Measurements from ENCODE around the gene VMO1.

The VMO1 gene

GRCh38 chr17:4811471-4811870, 25.3 kb upstream of the VMO1 start:
- Histone ChIP-seq H4K20me1 (ENCODE audit: insufficient read depth, low read length) (no peaks in the 10 kb centered on the region), H3F3A (ENCODE audit: insufficient read depth, low read length) (no peaks in the 10 kb centered on the region), H3K27ac (ENCODE audit: low read length) (no peak overlapping the region), H3K4me3 (ENCODE audit: low read length) (no peak overlapping the region), H3K9me2 (replicated peaks; ENCODE audit: insufficient read depth, low read length) (no peaks in the 10 kb centered on the region), H3K9me3 (replicated peaks; ENCODE audit: insufficient read depth, low read length) (no peaks in the 10 kb centered on the region), H2AFZ (ENCODE audit: low read length) (no peak overlapping the region), H3K9ac (ENCODE audit: low read length) (no peak overlapping the region), H3K4me1 (ENCODE audit: low read length) (no peaks in the 10 kb centered on the region), H3K79me2 (ENCODE audit: low read length) (no peaks in the 10 kb centered on the region), H3K27me3 (replicated peaks; ENCODE audit: insufficient read depth, low read length) (no peaks in the 10 kb centered on the region), H3K36me3 (replicated peaks; ENCODE audit: insufficient read depth, low read length) (no peaks in the 10 kb centered on the region), H3K4me2 (ENCODE audit: low read depth, low read length) (no peak overlapping the region)
- DNase-seq, result no peak
- TF ChIP-seq EZH2 (optimal IDR thresholded peaks at IDR 0.05; ENCODE audit: low read depth, low read length) (no peak), CTCF (IDR thresholded peaks at IDR 0.05; ENCODE audit: low read length) (no peak), EZH2phosphoT487 (IDR thresholded peaks at IDR 0.05; ENCODE audit: low read length) (no peak)

- Histone ChIP-seq H3K27ac (ENCODE audit: low read length) (no peak overlapping the region), H3K36me3 (replicated peaks; ENCODE audit: insufficient read depth, low read length) (no peaks in the 10 kb centered on the region), H3K4me3 (ENCODE audit: low read length) (no peak overlapping the region), H3K79me2 (ENCODE audit: low read length) (no peaks in the 10 kb centered on the region), H3K9me2 (replicated peaks; ENCODE audit: insufficient read depth, low read length) (no peaks in the 10 kb centered on the region), H3K27me3 (replicated peaks; ENCODE audit: insufficient read depth, low read length) (no peaks in the 10 kb centered on the region), H3K9me3 (replicated peaks; ENCODE audit: insufficient read depth, low read length) (no peaks in the 10 kb centered on the region), H2AFZ (ENCODE audit: low read length) (no peak overlapping the region), H4K20me1 (ENCODE audit: insufficient read depth, low read length) (no peaks in the 10 kb centered on the region), H3K9ac (ENCODE audit: low read length) (no peak overlapping the region), H3K4me2 (ENCODE audit: low read depth, low read length) (no peak overlapping the region), H3K4me1 (ENCODE audit: low read length) (no peaks in the 10 kb centered on the region), H3F3A (ENCODE audit: insufficient read depth, low read length) (no peaks in the 10 kb centered on the region; the same call in 1 of the 2 replicates)
- TF ChIP-seq EZH2phosphoT487 (IDR thresholded peaks at IDR 0.05; ENCODE audit: low read length) (no peak), CTCF (IDR thresholded peaks at IDR 0.05; ENCODE audit: low read length) (no peak), EZH2 (optimal IDR thresholded peaks at IDR 0.05; ENCODE audit: low read depth, low read length) (no peak)
- DNase-seq, result no peak
These were observed 24.6 kb upstream of the VMO1 start for GRCh38 chr17:4810696-4811290.

GRCh38 chr17:4808378-4808767, 22.2 kb upstream of the VMO1 start:
- H3K9me3 ChIP-seq (replicated peaks; ENCODE audit: insufficient read depth, low read length), result no peaks in the 10 kb centered on the region
- no peaks in the 10 kb centered on the region for H4K20me1 ChIP-seq (ENCODE audit: insufficient read depth, low read length)
- no peaks in the 10 kb centered on the region for H3K27me3 ChIP-seq (replicated peaks; ENCODE audit: insufficient read depth, low read length)
- no peaks in the 10 kb centered on the region for H3K36me3 ChIP-seq (replicated peaks; ENCODE audit: insufficient read depth, low read length)
- H3K4me3 ChIP-seq (ENCODE audit: low read length), result no peak overlapping the region
- DNase-seq, result no peak
- no peak overlapping the region for H3K27ac ChIP-seq (ENCODE audit: low read length)
- H3K79me2 ChIP-seq (ENCODE audit: low read length), result no peaks in the 10 kb centered on the region
- H2AFZ ChIP-seq (ENCODE audit: low read length), result no peak overlapping the region
- no peak for TF ChIP-seq CTCF (IDR thresholded peaks at IDR 0.05; ENCODE audit: low read length)
- no peak for TF ChIP-seq EZH2phosphoT487 (IDR thresholded peaks at IDR 0.05; ENCODE audit: low read length)
- TF ChIP-seq EZH2 (optimal IDR thresholded peaks at IDR 0.05; ENCODE audit: low read depth, low read length), result no peak
- no peak overlapping the region for H3K9ac ChIP-seq (ENCODE audit: low read length)
- no peaks in the 10 kb centered on the region for H3K4me1 ChIP-seq (ENCODE audit: low read length)
- H3K4me2 ChIP-seq (ENCODE audit: low read depth, low read length), result no peak overlapping the region
- H3F3A ChIP-seq (ENCODE audit: insufficient read depth, low read length), result no peaks in the 10 kb centered on the region; the same call in 1 of the 2 replicates
- H3K9me2 ChIP-seq (replicated peaks; ENCODE audit: insufficient read depth, low read length), result no peaks in the 10 kb centered on the region

Data from MM.1S (cell line).